GM19023 (cell line): ENCODE data around the gene EGFLAM.

Source experiments
- ATAC-seq: cut with Tn5 transposase; IDR thresholded peaks from one replicate; pipeline ENCODE4 v1.9.1; 2021; ENCODE audit warnings: mild to moderate bottlenecking, moderate library complexity; ENCODE audit not compliant: unreplicated experiment

The EGFLAM gene

DNA sequence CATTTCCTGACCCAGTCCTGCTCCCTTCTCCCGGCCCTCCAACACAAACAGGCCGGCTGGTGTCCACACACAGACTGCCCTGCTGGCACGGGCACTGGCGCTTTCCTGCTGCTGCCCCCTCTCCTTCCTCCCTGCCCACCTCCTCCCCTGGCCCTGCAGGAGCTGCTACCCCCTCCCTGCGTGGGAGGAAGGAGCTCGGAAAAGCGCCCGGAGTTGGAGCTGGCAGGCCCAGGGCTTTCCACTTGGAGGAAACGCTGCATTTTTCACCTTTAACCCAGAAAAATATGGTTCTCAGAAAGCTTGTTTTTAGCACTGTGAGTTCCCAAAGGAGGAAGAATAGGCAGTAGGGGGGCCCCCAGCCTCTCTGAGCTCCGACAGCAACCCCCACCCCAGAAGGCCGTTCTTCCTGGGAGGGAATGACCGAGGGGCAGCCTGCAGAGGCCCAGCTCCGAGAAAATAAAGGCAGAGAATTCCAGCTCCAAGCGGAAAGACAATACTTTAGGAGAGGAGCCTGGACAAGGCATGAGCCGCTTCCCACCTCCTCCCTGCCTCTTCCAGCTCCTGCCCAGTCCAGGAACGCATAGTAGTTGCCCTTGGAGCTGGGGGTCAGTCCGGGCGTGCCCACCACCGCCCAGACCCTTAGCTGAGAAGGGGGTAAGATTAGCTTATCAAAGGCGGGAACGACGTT lies 209.1 kb downstream of the EGFLAM start:
- ATAC-seq = no peak

DNA sequence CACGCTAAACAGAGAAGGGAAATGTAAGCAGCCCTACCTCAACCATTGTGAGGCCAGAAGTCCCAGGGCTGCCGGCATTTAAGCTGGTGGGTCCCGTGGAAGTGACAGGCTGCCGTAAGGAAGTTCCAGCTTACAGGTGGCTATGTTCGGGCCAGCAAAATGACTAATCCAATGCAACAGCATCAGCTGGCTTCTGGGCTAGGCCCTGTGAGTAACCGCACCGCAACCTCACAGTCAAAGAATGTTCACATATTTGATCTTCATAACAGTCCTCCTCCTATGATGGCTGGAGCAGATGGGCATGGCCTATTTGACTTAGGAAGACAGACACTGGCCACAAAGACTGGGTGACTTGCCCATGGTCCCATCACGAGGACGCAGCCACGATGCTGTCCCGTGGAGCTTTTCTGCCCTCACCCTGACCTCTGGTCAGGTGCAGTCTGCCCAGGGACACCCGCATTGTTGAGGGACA lies 209.9 kb downstream of the EGFLAM start:
- no peak for ATAC-seq

DNA sequence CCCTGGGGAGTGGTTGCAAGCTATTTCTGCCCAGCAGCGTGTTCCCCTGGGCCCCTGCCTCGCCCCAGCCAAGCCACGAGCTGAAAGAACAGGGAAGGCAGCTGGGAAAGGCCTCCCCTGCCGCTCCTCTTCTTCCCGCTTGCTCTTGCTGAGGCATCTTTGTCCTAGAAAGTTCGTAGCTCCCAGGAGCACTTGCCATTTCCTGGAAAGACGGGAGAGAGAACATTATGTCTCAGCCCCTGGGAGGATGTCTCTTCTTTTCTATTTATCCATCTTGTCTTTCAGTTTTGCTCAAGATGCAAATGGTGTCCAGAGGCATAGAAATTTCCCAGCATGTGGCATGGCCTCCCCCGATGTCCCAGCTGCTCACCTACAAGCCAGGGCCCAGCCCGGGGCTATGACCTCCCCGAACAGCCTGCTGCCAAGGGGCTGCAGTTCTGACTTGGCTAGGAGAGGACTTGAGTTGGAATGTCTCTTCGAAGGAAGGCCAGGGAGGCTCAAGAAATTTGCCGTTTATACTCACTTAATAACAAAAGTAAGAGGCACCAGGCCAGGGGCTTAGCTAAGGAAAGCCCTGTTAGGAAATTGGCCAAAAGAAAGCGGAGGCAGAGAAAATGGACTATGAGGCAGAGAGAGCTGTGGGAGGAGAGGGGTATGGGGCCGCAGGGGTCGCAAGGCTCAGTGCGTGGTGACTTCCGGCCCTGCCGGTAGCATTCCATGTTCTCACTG lies 210.8 kb downstream of the EGFLAM start:
- ATAC-seq = no peak

DNA sequence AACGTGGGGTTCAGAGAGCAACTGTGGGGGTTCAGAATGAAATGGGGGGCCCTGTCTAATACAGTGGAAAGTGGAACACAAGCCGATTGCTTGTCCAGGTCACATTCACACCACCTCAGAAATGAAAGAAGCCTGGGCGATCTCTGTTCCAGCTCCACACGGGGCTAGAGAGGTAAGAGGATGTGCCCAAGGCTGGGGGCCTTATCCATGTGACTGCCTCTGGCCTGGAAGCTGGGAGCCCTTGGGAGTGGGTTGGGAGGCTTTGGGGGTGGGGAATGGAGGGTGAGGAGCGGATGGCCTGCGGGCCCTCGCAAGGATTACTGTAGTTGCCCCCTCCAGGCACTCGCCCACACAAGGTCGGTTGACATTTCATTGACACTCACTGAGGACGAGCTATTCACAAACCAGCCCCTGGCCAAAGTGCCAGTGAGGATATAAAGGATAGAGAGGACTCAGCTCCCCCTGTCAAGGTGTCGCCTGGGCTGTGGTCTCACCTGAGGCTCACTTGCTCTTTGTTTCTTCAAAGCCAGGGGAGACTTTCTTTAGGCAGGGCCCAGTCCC lies 211.4 kb downstream of the EGFLAM start:
- no peak for ATAC-seq

DNA sequence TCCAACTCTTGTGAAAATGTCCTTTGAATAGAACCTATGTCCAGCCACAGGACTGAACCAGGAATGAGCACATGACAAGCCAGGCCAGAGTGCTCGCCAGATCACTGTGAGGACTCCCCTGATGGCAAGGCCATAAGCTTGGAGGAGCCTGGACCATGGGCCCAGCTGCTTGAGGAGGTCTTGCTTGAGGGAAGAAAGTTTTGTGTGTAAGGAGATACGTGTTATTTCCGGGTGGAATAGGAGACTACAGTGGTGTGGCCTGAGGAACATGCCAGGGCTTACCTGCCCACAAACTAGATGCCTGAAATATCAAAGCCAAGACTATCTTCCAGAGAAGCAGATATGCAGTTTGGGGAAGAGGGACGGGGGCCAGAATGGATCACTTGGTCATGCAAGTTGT lies 213.3 kb downstream of the EGFLAM start:
- no peak for ATAC-seq

DNA sequence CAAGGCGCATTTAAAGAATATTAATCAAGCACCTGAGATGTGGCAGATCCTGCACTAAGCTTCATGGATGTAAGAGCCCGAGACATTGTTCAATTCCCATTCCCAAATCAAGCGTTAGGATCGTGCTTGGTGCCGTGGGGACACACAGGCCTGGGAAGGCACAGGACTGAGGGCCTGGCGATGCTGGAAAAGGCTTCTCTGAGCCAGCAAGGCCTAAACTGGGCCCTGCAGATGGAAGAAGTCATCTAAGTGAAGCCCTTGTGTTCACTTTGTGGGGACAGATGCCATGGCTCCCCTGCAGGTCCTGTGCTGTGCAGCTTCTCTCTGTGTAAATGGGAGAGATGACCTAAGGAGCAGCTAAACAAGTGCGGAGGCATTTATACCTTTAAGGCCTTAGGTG lies 214.2 kb downstream of the EGFLAM start:
- no peak for ATAC-seq

DNA sequence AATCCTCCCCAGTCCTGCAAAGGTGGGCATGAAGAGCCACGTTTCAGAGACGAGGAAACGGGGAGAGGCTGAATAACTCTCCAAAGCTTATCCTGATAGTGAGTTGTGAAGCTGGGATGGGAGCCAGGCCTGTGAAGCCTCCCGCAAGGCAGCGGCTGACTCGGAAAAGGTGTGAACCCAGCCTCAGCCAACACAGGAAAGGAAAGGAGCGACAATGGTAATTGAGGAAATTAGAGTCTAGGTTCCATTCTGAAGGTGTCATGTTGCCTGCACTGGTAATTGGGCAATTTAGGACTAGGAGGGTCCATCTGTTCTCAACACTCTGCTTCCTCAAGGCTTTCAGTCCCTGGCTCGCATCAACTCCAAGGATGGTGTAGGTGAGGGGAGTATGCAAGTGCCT lies 214.6 kb downstream of the EGFLAM start:
- ATAC-seq = no peak

DNA sequence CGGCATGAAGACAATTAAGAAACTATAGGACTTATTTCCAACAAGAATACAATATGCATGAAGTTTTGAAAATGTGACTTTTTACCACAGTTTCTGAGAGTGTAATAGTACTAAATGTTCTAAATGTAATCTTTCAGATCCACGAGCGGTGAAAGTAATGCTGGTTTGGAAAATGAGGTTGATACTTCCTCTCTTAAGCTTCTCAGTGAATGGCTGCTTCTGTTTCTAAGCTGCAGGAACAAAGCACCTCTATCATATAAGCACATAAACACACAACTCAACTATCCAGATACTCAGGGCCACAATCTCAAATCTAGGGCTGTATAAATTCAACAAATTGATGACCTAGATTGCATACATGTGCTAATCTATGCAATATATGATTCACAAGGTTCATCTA lies 219.8 kb downstream of the EGFLAM start:
- no peak for ATAC-seq

DNA sequence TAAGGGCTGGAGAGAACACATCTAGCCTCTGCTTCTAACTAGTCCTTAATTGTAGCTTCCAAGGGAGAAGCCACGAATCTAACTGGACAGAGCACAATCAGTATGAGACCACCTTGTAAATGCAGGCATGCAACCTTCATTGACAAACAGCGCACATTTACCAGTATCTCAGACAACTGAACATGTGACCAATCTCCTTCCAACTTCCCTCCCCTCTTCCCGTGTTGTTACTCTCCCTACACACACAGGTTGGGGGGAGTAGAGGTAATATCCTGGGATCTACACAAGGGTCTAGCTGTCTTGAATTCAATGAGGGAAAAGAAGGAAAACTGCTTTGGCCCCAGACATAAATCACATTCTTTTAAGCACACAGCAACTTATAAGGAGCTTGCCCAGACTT lies 220.5 kb downstream of the EGFLAM start:
- no peak for ATAC-seq

DNA sequence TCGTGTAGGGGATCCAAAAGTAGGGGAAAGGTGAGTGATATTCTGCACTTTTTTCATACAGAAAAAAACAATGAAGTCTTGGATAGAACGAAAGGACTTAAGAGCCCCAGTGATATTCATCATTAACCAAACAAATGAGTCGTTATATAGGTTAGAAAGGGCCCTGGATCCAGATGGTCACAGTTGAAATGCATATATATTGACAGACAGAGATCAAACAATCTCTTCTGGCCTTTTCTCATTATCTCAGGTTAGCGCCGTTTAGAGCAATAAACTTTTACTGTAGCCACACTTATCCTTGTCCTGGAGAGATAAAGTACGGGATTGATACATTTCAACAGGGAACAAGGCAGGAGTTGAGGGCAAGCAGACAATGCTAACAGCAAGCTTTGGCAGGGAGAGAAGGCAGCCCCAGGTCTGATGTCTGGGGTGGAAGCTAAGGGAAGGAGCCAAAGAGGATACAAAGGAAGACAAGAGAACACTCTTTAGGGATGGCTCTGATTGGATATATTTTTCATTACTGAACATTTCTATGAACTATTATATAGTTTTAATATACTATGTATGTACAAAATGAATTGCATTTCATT lies 221.1 kb downstream of the EGFLAM start:
- ATAC-seq = no peak

DNA sequence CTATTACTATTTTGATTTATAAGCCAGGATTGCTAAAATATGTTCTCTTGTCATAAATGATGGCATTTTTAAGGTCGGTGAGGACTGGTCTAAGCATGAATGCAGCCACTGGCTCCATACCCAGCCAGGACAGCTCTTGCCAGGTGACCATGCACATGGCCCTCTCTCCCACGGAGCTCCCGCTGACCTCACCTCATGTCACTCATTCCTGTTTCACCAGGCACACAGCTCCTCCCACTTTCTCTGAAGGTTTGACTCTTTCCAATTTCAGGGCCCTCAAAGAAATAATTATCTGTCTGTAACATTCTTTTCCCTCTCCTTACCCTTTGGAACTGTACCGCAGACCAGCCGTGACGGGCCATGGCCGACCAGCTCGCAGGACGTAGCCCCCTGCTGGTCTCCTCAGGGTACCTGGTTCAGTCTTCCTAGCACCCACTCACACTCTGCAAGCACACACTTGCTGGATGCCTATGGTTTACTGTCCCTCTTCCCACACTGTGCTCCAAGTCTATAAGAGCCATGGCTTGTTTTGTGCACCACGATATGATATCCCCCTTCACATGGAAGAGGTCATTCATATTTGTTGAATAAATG lies 225.5 kb downstream of the EGFLAM start:
- ATAC-seq = no peak

DNA sequence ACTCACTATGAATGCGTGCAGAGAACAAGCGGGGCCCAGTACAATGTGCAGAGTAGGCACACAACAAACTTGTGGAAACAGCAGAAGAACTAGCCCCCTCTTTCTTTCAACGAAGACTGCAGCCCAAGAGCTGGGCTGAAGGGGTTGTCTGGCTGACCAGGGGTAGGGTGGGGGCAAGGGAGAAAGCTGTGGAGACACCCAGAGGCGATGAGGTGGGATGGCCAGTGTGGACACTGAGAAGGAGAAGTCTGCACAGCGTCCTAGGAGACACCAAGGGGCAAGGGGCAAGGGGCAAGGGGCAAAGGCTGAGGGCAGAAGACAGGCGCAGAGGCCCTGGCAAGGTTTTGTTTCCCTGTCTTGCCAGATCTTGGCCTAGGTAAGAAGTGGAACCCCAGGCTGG lies 235.8 kb downstream of the EGFLAM start:
- no peak for ATAC-seq

DNA sequence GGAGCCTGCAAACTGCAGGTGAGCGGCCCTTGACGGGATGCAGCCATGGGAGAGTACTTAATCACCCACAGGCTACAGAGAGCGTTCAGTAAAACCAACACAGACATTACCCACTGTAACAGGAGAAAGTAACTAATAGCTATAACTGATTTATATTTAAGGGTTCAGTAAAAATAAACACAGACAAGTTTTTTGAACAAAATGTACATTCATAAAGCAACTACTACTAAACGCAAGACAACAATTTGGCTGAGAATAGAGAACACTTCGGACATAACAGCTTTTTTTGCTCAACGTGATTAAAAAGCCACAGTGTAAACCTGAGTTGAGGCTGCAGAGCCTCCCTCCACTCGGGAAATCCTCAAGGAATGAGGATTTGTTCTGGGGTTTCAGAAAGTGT lies 236.4 kb downstream of the EGFLAM start:
- no peak for ATAC-seq

DNA sequence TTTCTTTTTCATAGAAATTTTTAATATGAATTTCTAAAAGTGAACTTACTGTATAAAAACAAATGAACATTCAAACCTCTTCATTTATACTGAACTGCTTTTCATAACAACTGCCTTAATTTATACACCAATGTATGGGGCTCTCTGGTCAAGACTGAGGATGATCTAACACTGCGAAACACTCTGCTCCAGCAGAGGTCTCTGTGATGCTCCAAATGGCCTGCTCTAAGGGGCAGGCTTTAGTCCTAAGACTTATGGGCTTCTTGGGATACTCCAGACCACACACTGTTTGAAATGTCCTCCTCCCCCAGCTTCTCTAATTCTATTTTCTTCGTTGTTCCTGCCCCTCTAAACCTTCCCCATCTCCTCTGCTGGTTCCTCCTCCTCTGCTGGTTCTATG lies 239.6 kb downstream of the EGFLAM start:
- ATAC-seq = no peak

DNA sequence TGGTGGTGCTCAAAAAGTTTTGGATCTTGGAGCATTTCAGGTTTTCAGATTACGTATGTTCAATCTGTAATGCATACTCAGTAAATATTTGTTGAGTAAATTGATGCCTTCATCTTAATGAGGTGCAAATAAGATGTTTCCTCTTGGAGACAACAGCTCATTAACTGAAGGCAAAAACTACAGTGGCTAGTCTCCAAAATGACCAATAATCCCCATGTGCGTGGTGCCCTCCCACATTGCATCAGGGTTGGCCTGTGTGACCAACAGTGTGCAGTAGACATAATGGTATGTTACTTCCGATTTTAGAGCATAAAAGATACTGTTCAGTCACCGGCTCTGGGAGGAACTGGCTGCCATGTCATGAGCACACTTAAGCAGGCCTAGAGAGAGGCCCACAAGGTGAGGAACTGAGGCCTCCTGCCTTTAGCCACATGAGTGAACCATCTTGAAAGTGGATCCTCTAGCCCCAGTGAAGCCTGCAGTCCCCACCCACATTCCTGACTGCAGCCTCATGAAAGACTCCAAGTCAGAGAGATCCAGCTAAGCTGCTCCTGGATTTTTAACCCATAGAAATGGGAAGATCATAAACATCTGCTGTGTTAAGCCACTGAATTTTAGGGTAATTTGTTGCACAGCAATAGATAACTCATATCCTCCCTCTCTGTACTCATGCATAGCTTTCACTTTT lies 242.4 kb downstream of the EGFLAM start:
- ATAC-seq = no peak

DNA sequence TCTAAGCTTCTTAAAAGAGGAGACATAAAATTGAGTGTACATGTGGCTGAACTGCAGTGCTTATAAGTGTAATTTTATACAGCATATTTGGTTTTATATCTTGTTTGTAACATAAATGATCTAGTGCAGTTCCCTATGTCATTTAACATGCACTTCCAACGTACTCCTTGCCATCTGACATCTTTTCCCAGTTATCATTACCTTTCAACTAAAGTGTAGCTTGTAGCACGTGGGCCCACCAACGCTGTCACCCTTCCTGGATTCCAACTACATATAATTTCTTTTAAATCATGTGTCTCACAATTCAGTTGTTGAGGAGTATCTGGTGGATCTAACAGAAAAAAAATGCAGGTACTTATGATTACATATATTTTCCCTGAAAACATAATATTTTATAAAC lies 247.9 kb downstream of the EGFLAM start:
- no peak for ATAC-seq

DNA sequence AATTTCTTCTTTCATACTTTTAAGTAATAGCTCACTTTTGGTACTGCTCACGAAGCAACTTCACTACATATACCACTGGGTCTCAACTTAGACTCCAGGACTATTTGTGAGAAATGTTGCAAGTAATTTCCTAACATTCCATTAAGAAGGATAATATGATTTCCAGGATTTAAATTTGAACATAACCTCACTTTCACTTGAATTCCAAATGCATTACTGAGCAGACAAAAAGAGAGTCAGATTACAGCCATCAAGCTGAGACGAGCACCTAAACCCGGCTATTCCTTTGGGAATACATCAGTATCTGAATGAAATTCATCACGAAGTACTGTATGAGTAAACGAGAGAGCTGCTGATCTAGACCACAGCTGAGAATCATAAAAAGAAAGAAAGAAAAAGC lies 250.8 kb downstream of the EGFLAM start:
- ATAC-seq = no peak
